Transverse colon (tissue), 4 donors: ENCODE data around the gene SEC16A. TPM values are rescaled to one million over a fixed set of nuclear protein-coding genes. Genes with fewer than 3 reads are reported as not detected.
A peak's percentile ranks its signal among the peaks of the same experiment; 100 is the strongest.

Experiments
- DNase-seq: peaks from one replicate; pipeline ENCODE4 v3.0.0-alpha.2; 2019
- H3K27ac ChIP-seq, 4 donors: fragments of 200-600 bp; sonication (generic); 2 replicates each; pipeline ENCODE4 v1.5.1; 2016 to 2018; ENCODE audit warnings: inconsistent platforms in 4 of 4
- H3K27me3 ChIP-seq: fragments of 200-600 bp; sonication (generic); 2 replicates; pipeline ENCODE4 v1.5.1; 2017; ENCODE audit warnings: inconsistent platforms
- H3K36me3 ChIP-seq, 4 donors: fragments of 200-600 bp; sonication (generic); 2 replicates each; pipeline ENCODE4 v1.5.1; 2017 to 2019; ENCODE audit warnings: inconsistent platforms in 4 of 4
- H3K4me1 ChIP-seq, 4 donors: fragments of 200-600 bp; sonication (generic); 2 replicates each; pipeline ENCODE4 v1.5.1; 2017 to 2020; ENCODE audit warnings: inconsistent platforms in 4 of 4
- H3K4me3 ChIP-seq, 4 donors: fragments of 200-600 bp; sonication (generic); 1 replicate in 1 of 4; 2 replicates in 3 of 4; pipeline versions ENCODE4 v1.5.1 to v1.6.1; 2017 to 2019; ENCODE audit warnings: inconsistent platforms in 4 of 4
- H3K9me3 ChIP-seq, 2 donors: fragments of 200-600 bp; sonication (generic); 2 replicates each; pipeline ENCODE4 v1.5.1; 2017 to 2019; ENCODE audit warnings: inconsistent platforms in 2 of 2
- CTCF ChIP-seq, 5 experiments: fragments of 200-600 bp in 3 of 5; fragments of 450-650 bp in 2 of 5; sonication (generic) in 3 of 5; IDR thresholded peaks; 1 replicate in 2 of 5; 2 replicates in 3 of 5; pipeline ENCODE4 v1.5.1; 2016 to 2017; ENCODE audit warnings: antibody characterized with exemption in 5 of 5, inconsistent platforms in 3 of 5, mild to moderate bottlenecking in 2 of 5, moderate library complexity in 1 of 5
- EP300 ChIP-seq: sonication (generic); formaldehyde crosslinking; IDR thresholded peaks from one replicate; pipeline ENCODE4 v1.6.1; 2017; ENCODE audit warnings: antibody characterized with exemption, low read depth
- POLR2A ChIP-seq: fragments of 450-650 bp; IDR thresholded peaks from one replicate; pipeline ENCODE4 v1.6.1; 2016; ENCODE audit warnings: antibody characterized with exemption, mild to moderate bottlenecking, moderate library complexity
- POLR2AphosphoS5 ChIP-seq, 3 donors: sonication (generic); formaldehyde crosslinking; IDR thresholded peaks; one replicate each; pipeline ENCODE4 v1.6.1; 2016; ENCODE audit warnings: antibody characterized with exemption in 3 of 3
- WGBS, 2 donors: methylation state at CpG; one replicate each; pipeline ENCODE4 v1.1.5; 2018; ENCODE audit warnings: low coverage in 1 of 2; 5-methylcytosine and 5-hydroxymethylcytosine counted together
- in situ Hi-C, 4 donors: fragments of 200-750 bp; cut with MboI; loops; one replicate each; pipeline versions ENCODE4 v1.15.0 to v1.15.1; 2017; ENCODE audit warnings: low sequenced_read_pairs in 3 of 4, low pct_ligation_motif_present in 1 of 4, low pct_unique_long_range_greater_than_20kb in 1 of 4
- intact Hi-C: fragments of 100-400 bp; cut with DNase I; formaldehyde crosslinking; loops from one replicate; pipeline ENCODE4 v1.15.1; 2023; ENCODE audit warnings: low total_unique reads
- total RNA-seq, 4 donors: library from RNA; depleted of rRNA; stranded (reverse); fragments of >200 nt; gene quantifications; one replicate each; pipeline ENCODE4 v1.1.0, GENCODE V29; 2016

The SEC16A gene
- total RNA-seq, 4 donors from 2014 or later: 54.1 to 75.9 (median 65.8) TPM

- Histone ChIP-seq H3K36me3 (peaks cover 0 to 14% (median 4%) of the 10 kb centered on the region in 4 donors), H3K4me3 (peak overlapping the region in 3 of 4 donors; percentile 80 to 89 (median 86)), H3K9me3 (no peaks in the 10 kb centered on the region), H3K27me3 (no peaks in the 10 kb centered on the region), H3K27ac (peak overlapping the region; percentile 97 to 100 (median 100)), H3K4me1 (peaks cover 20 to 28% (median 21%) of the 10 kb centered on the region in 4 donors)
- no peak for DNase-seq
- WGBS, 2 donors: 35 to 46% methylated on average over 5 of the region's 5 CpGs
- TF ChIP-seq POLR2A (no peak), POLR2AphosphoS5 (IDR thresholded peaks at IDR 0.05) (no peak), CTCF (IDR thresholded peaks at IDR 0.05) (no peak), EP300 (no peak)
- in situ Hi-C loops (loop anchor here in 1 of 4 donors (10.0 kb wide), 1 partner anchor 153 kb away; no protein-coding TSS in a partner anchor), intact Hi-C loops (no loop called here)
Measured at GRCh38 chr9:136481558-136481957, 1.3 kb downstream of the SEC16A start.

GRCh38 chr9:136476369-136477150 is 6.3 kb downstream of the SEC16A start:
- whole genome bisulfite sequencing, 2 donors: 92% methylated on average over 25 of the region's 25 CpGs; no CpG with 5 or more reads in 1 of the 2 donors
- no peak for DNase-seq
- Histone ChIP-seq H3K36me3 (peaks cover 0 to 45% (median 15%) of the 10 kb centered on the region in 4 donors), H3K4me1 (peaks cover 4 to 8% (median 4%) of the 10 kb centered on the region in 4 donors), H3K27me3 (no peaks in the 10 kb centered on the region), H3K9me3 (no peaks in the 10 kb centered on the region), H3K27ac (no peak overlapping the region), H3K4me3 (no peak overlapping the region)
- TF ChIP-seq EP300 (no peak), CTCF (IDR thresholded peaks at IDR 0.05) (no peak), POLR2A (no peak), POLR2AphosphoS5 (IDR thresholded peaks at IDR 0.05) (no peak)
- in situ Hi-C loops (no loop called here), intact Hi-C loops (no loop called here)

GRCh38 chr9:136474974-136475865 is 7.6 kb downstream of the SEC16A start:
- no peak for DNase-seq
- H3K27ac ChIP-seq: no peak overlapping the region
- no peaks in the 10 kb centered on the region for H3K9me3 ChIP-seq
- TF ChIP-seq POLR2AphosphoS5 (IDR thresholded peaks at IDR 0.05) (no peak), CTCF (IDR thresholded peaks at IDR 0.05) (no peak), POLR2A (no peak), EP300 (no peak)
- intact Hi-C loops (no loop called here), in situ Hi-C loops (no loop called here)
- peaks cover 0 to 48% (median 23%) of the 10 kb centered on the region in 4 donors for H3K36me3 ChIP-seq
- H3K4me3 ChIP-seq: no peak overlapping the region
- H3K27me3 ChIP-seq: no peaks in the 10 kb centered on the region
- peaks cover 0 to 3% (median 0%) of the 10 kb centered on the region in 4 donors for H3K4me1 ChIP-seq
- WGBS, 2 donors: 94 to 100% methylated on average over 3 to 34 of the region's 34 CpGs
